Stimulated activated naive B cell treated with anti-CD40 and anti-IgM and Interleukin-4, amounts not matched to agents 10 μg/mL and 1 μg/mL and 100 μg/mL, for 72 hours (primary cell): ENCODE data around the gene LGI4.
A peak's percentile ranks its signal among the peaks of the same experiment; 100 is the strongest.

Experiments
- ATAC-seq, 2 donors: fragments of 150-1000 bp; cut with Tn5 transposase; replicated peaks; 2 replicates each; pipeline ENCODE4 v1.10.0; 2021; ENCODE audit warnings: moderate library complexity in 1 of 2
- DNase-seq: peaks from one replicate; pipeline ENCODE4 v3.0.0; 2021
- H3K27ac Mint-ChIP-seq: one replicate; pipeline ENCODE4 v1.8.0; 2022; ENCODE audit warnings: mild to moderate bottlenecking, mixed read lengths
- H3K27me3 Mint-ChIP-seq, 2 donors: one replicate each; pipeline ENCODE4 v1.8.0; 2022; ENCODE audit warnings: mixed read lengths in 2 of 2
- H3K36me3 Mint-ChIP-seq, 2 donors: one replicate each; pipeline ENCODE4 v1.8.0; 2022; ENCODE audit warnings: mixed read lengths in 2 of 2, mild to moderate bottlenecking in 1 of 2
- H3K4me1 Mint-ChIP-seq, 2 donors: one replicate each; pipeline ENCODE4 v1.8.0; 2022; ENCODE audit warnings: mixed read lengths in 2 of 2, mild to moderate bottlenecking in 1 of 2
- H3K4me3 Mint-ChIP-seq, 2 donors: one replicate each; pipeline ENCODE4 v1.8.0; 2022; ENCODE audit warnings: mild to moderate bottlenecking in 2 of 2, mixed read lengths in 2 of 2, moderate library complexity in 1 of 2
- H3K9me3 Mint-ChIP-seq, 2 donors: one replicate each; pipeline ENCODE4 v1.8.0; 2022; ENCODE audit warnings: mixed read lengths in 2 of 2, mild to moderate bottlenecking in 1 of 2

Gene LGI4

DNA sequence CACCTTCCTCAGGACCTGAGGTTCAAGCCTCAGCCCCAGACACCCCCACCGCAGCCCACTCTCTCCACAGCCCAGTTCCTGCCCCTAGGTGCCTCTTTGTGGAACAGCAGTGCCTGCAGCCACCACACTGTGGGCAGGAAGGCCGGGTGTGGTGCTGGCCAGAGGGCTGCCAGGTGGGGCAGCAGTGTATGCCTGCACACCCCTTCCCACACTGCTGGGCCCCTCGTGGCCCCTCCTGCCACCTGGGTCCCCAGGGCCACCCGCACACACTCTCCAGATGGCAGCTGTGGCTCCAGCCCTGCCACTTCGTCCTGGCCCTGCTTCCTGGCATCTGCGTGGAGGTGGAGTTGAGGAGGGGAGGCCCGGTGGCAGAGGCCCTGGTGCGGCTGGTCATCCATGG is 58.2 kb downstream of the LGI4 start:
- H3K36me3 Mint-ChIP-seq = no peaks in the 10 kb centered on the region
- no peak for ATAC-seq
- no peaks in the 10 kb centered on the region for H3K27me3 Mint-ChIP-seq
- DNase-seq = no peak
- peaks cover 25 to 40% of the 10 kb centered on the region in 2 donors for H3K4me1 Mint-ChIP-seq
- no peak overlapping the region for H3K4me3 Mint-ChIP-seq
- H3K27ac Mint-ChIP-seq = no peak overlapping the region
- no peaks in the 10 kb centered on the region for H3K9me3 Mint-ChIP-seq

GRCh38 chr19:35076026-35076370 is 58.9 kb downstream of the LGI4 start:
- H3K4me3 Mint-ChIP-seq = no peak overlapping the region
- H3K36me3 Mint-ChIP-seq = no peaks in the 10 kb centered on the region
- ATAC-seq (no peak), DNase-seq (no peak)
- H3K9me3 Mint-ChIP-seq = no peaks in the 10 kb centered on the region
- no peaks in the 10 kb centered on the region for H3K27me3 Mint-ChIP-seq
- H3K4me1 Mint-ChIP-seq = peaks cover 25 to 38% of the 10 kb centered on the region in 2 donors
- no peak overlapping the region for H3K27ac Mint-ChIP-seq

- no peak overlapping the region for H3K4me3 Mint-ChIP-seq
- H3K27ac Mint-ChIP-seq = peak overlapping the region; percentile 6
- no peaks in the 10 kb centered on the region for H3K36me3 Mint-ChIP-seq
- H3K9me3 Mint-ChIP-seq = peaks cover 0 to 2% of the 10 kb centered on the region in 2 donors
- ATAC-seq (no peak), DNase-seq (no peak)
- peaks cover 25 to 38% of the 10 kb centered on the region in 2 donors for H3K4me1 Mint-ChIP-seq
- H3K27me3 Mint-ChIP-seq = no peaks in the 10 kb centered on the region
Observed at GRCh38 chr19:35075202-35076025, 59.4 kb downstream of the LGI4 start.
